Bone marrow (tissue), 2 donors: ENCODE data around the gene CCDC148.
"Not testable (repeated sequence)": the region's sequence is repeated elsewhere in the genome, so short reads cannot be mapped to it uniquely, and the experiment has no call there.

Experiments used
- DNase-seq, 2 donors: peaks; one replicate each; lab custom pipeline; 2025; lab: John Stamatoyannopoulos, UW

CCDC148 gene

GRCh38 chr2:158481116-158481515 lies 24.6 kb upstream of the CCDC148 start:
- DNase-seq, result no peak

- DNase-seq, result no peak
Observed at GRCh38 chr2:158478816-158479215, 22.3 kb upstream of the CCDC148 start.

GRCh38 chr2:158478237-158478636 lies 21.7 kb upstream of the CCDC148 start:
- DNase-seq, result no peak

- no peak for DNase-seq
Observed at GRCh38 chr2:158477202-158477601, 20.6 kb upstream of the CCDC148 start.

GRCh38 chr2:158474526-158475011 lies 18.0 kb upstream of the CCDC148 start:
- DNase-seq, result not testable (repeated sequence)

- no peak for DNase-seq
Observed at GRCh38 chr2:158473719-158474392, 17.3 kb upstream of the CCDC148 start.

GRCh38 chr2:158473300-158473699 lies 16.7 kb upstream of the CCDC148 start:
- DNase-seq, result not testable (repeated sequence)

GRCh38 chr2:158472829-158473228 lies 16.3 kb upstream of the CCDC148 start:
- DNase-seq, result not testable (repeated sequence)

GRCh38 chr2:158467248-158467647 lies 10.7 kb upstream of the CCDC148 start:
- no peak for DNase-seq

GRCh38 chr2:158464426-158465281 lies 8.1 kb upstream of the CCDC148 start:
- DNase-seq, result no peak

GRCh38 chr2:158463496-158464095 lies 7.0 kb upstream of the CCDC148 start:
- no peak for DNase-seq

GRCh38 chr2:158460632-158461297 lies 4.2 kb upstream of the CCDC148 start:
- no peak for DNase-seq

- no peak for DNase-seq
Observed at GRCh38 chr2:158459161-158460003, 2.8 kb upstream of the CCDC148 start.

- no peak for DNase-seq
Observed at GRCh38 chr2:158458617-158458920, 2.0 kb upstream of the CCDC148 start.

- peak; percentile 22 to 73 for DNase-seq
Observed at GRCh38 chr2:158457826-158458616, 1.5 kb upstream of the CCDC148 start.

- peak in 1 of 2 donors; percentile 73 for DNase-seq
Observed at GRCh38 chr2:158457092-158457825, 706 bp upstream of the CCDC148 start.

- no peak for DNase-seq
Observed at GRCh38 chr2:158443606-158444005, 12.9 kb downstream of the CCDC148 start.

GRCh38 chr2:158439062-158439461 lies 17.5 kb downstream of the CCDC148 start:
- not testable (repeated sequence) for DNase-seq

- not testable (repeated sequence) for DNase-seq
Observed at GRCh38 chr2:158433716-158434115, 22.8 kb downstream of the CCDC148 start.

GRCh38 chr2:158432117-158432516 lies 24.4 kb downstream of the CCDC148 start:
- no peak for DNase-seq
